Measurements from ENCODE around the gene PACRG. TPM values are rescaled to one million over a fixed set of nuclear protein-coding genes. Genes with fewer than 3 reads are reported as not detected.

Gene PACRG
- total RNA-seq, 3 donors from 2014 or later = 0.64 to 6.4 (median 4.6) TPM

DNA sequence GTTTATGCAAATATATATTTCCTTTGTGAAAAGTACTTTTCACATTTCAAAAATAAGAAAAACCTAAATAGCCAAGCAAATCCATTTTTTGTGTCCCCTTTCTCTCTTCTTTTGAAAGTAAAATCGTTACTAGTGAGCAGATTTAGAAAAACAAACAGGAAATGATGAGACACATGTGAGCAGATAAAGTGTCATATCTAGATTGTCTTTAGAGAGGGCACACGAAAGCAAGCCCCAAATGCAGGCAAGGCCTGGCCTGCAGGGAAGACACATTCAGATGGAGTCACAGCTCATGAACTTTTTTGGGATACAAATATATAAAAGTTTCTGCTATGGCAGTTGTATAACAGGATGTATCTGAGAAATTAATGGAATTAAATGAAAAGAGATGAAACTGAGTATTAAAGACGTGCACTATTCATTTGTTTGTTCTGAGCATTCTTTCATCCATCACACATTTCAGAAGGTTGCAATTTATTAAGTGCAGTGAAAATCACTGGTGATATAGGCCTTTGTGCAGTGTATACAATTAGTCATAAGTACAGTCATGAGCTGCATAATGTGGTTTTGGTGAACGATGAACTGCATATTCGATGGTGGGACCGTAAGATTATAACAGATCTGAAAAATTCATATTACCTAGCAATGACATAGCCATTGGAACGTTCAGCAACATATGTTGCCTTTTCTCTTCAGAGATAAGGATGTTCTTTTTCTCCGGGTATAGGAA lies 101.4 kb downstream of the PACRG start:
- peaks cover 0 to 6% of the 10 kb centered on the region in 2 donors for H3K9me3 ChIP-seq
- no peak overlapping the region for H3K27ac ChIP-seq
- intact Hi-C loops (cut with DNase I; ENCODE audit: low total_unique reads) = no loop called here
- no peak overlapping the region for H3K4me3 ChIP-seq
- no peak for DNase-seq (ENCODE audit: low spot score in 2 of 2)
- H3K27me3 ChIP-seq = no peaks in the 10 kb centered on the region
- H3K36me3 ChIP-seq = no peaks in the 10 kb centered on the region
- H3K4me1 ChIP-seq = no peaks in the 10 kb centered on the region
- TF ChIP-seq CTCF (IDR thresholded peaks at IDR 0.05) = no peak
- no peak for TF ChIP-seq POLR2A (IDR thresholded peaks at IDR 0.05)

GRCh38 chr6:162833776-162834175 lies 106.0 kb downstream of the PACRG start:
- Histone ChIP-seq H3K4me1 (no peaks in the 10 kb centered on the region), H3K36me3 (no peaks in the 10 kb centered on the region), H3K9me3 (peaks cover 0 to 6% of the 10 kb centered on the region in 2 donors), H3K4me3 (no peak overlapping the region), H3K27ac (no peak overlapping the region), H3K27me3 (no peaks in the 10 kb centered on the region)
- no peak for TF ChIP-seq POLR2A (IDR thresholded peaks at IDR 0.05)
- no peak for TF ChIP-seq POLR2AphosphoS5 (IDR thresholded peaks at IDR 0.05)
- TF ChIP-seq CTCF (IDR thresholded peaks at IDR 0.05) = no peak
- intact Hi-C loops (cut with DNase I; ENCODE audit: low total_unique reads) = no loop called here
- no peak for DNase-seq (ENCODE audit: low spot score in 2 of 2)

DNA sequence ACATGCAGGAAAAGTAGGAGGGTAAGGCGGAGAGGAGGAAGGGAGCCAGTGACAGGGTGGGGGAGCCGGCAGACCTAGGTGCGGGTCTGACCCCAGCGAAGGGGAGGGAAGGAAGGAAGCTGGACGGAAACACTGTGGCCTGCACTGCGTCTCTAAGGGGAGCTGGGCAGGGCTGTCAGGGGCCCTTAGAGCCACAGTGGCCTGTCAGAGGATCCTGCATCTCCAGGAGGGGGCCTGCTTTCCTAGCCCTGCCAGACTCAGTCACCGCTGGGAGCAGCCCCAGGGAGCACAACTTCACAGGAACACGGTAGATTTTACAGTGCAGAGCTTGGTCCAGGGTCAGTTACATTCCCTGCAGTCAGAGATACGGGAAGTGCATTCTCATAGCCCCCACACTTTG lies 118.2 kb downstream of the PACRG start:
- no peaks in the 10 kb centered on the region for H3K4me1 ChIP-seq
- no peaks in the 10 kb centered on the region for H3K27me3 ChIP-seq
- H3K27ac ChIP-seq = no peak overlapping the region
- intact Hi-C loops (cut with DNase I; ENCODE audit: low total_unique reads) = no loop called here
- H3K9me3 ChIP-seq = no peaks in the 10 kb centered on the region
- no peak for DNase-seq (ENCODE audit: low spot score in 2 of 2)
- TF ChIP-seq POLR2A (IDR thresholded peaks at IDR 0.05) (no peak), CTCF (IDR thresholded peaks at IDR 0.05) (no peak), POLR2AphosphoS5 (IDR thresholded peaks at IDR 0.05) (no peak)
- H3K36me3 ChIP-seq = no peaks in the 10 kb centered on the region
- H3K4me3 ChIP-seq = no peak overlapping the region

DNA sequence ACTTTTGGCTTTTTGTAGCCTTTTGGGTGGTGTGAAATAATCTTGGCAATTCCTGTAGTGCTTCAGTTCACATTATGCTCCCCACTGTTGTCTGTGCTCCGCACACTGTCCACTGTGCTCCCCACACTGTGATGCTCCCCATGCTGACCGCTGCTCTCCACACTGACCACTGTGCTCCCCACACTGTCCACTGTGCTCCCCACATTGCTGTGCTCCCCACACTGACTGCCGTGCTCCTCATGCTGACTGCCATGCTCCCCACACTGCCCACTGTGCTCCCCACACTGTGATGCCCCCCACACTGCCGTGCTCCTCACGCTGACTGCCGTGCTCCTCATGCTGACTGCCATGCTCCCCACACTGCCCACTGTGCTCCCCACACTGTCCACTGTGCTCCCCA lies 118.9 kb downstream of the PACRG start:
- H3K27ac ChIP-seq = no peak overlapping the region
- H3K4me1 ChIP-seq = no peaks in the 10 kb centered on the region
- H3K27me3 ChIP-seq = no peaks in the 10 kb centered on the region
- no peaks in the 10 kb centered on the region for H3K9me3 ChIP-seq
- H3K36me3 ChIP-seq = no peaks in the 10 kb centered on the region
- intact Hi-C loops (cut with DNase I; ENCODE audit: low total_unique reads) = no loop called here
- no peak for TF ChIP-seq POLR2AphosphoS5 (IDR thresholded peaks at IDR 0.05)
- TF ChIP-seq POLR2A (IDR thresholded peaks at IDR 0.05) = no peak
- no peak for TF ChIP-seq CTCF (IDR thresholded peaks at IDR 0.05)
- no peak overlapping the region for H3K4me3 ChIP-seq
- DNase-seq (ENCODE audit: low spot score in 2 of 2) = no peak

- no peak for DNase-seq (ENCODE audit: low spot score in 2 of 2)
- Histone ChIP-seq H3K27ac (no peak overlapping the region), H3K4me1 (no peaks in the 10 kb centered on the region), H3K27me3 (no peaks in the 10 kb centered on the region), H3K4me3 (no peak overlapping the region), H3K36me3 (no peaks in the 10 kb centered on the region), H3K9me3 (no peaks in the 10 kb centered on the region)
- TF ChIP-seq CTCF (IDR thresholded peaks at IDR 0.05) (no peak), POLR2AphosphoS5 (IDR thresholded peaks at IDR 0.05) (no peak), POLR2A (IDR thresholded peaks at IDR 0.05) (no peak)
- intact Hi-C loops (cut with DNase I; ENCODE audit: low total_unique reads) = no loop called here
These were observed 121.5 kb downstream of the PACRG start for GRCh38 chr6:162849269-162849668.
